Activated CD8-positive, alpha-beta T cell treated with anti-CD3 and anti-CD28 coated beads for 36 hours (primary cell): Measurements from ENCODE around the gene SF3B6. TPM values are rescaled to one million over a fixed set of nuclear protein-coding genes. Genes with fewer than 3 reads are reported as not detected.
"Not testable (repeated sequence)": the region's sequence is repeated elsewhere in the genome, so short reads cannot be mapped to it uniquely, and the experiment has no call there.

ENCODE experiments used
- ATAC-seq: fragments of 200-7000 bp; cut with Tn5 transposase; one replicate; pipeline ENCODE4 v1.10.0; 2021; ENCODE audit warnings: mild to moderate bottlenecking, moderate library complexity
- CTCF ChIA-PET: fragments of 350-600 bp; sonication (Branson Sonifier 250); formaldehyde crosslinking; loops from one replicate; lab custom pipeline; 2021; ENCODE audit warnings: antibody characterized with exemption; lab: Charles Lee
- POLR2A ChIA-PET: fragments of 350-600 bp; sonication (Branson Sonifier 250); formaldehyde crosslinking; loops from one replicate; lab custom pipeline; 2021; ENCODE audit warnings: antibody characterized with exemption; lab: Charles Lee
- DNase-seq: peaks from one replicate; pipeline ENCODE4 v3.0.0-alpha.2; 2020
- H3K27ac Mint-ChIP-seq: one replicate; pipeline ENCODE4 v1.8.0; 2021; ENCODE audit warnings: mild to moderate bottlenecking, mixed read lengths
- H3K27me3 Mint-ChIP-seq: one replicate; pipeline ENCODE4 v1.8.0; 2021; ENCODE audit warnings: mixed read lengths
- H3K36me3 Mint-ChIP-seq: one replicate; pipeline ENCODE4 v1.8.0; 2021; ENCODE audit warnings: low read depth, mixed read lengths
- H3K4me1 Mint-ChIP-seq: one replicate; pipeline ENCODE4 v1.8.0; 2021; ENCODE audit warnings: low read depth, mixed read lengths
- H3K4me3 Mint-ChIP-seq: one replicate; pipeline ENCODE4 v1.8.0; 2021; ENCODE audit warnings: mild to moderate bottlenecking, moderate library complexity, mixed read lengths
- H3K9me3 Mint-ChIP-seq: one replicate; pipeline ENCODE4 v1.8.0; 2021; ENCODE audit warnings: mixed read lengths
- intact Hi-C: fragments of 100-400 bp; cut with micrococcal nuclease; formaldehyde crosslinking; loops from one replicate; pipeline ENCODE4 v1.10.0; 2022
- total RNA-seq, 2 experiments: library from RNA; stranded (reverse); gene quantifications; one replicate each; pipeline ENCODE4 v1.2.3, GENCODE V29; 2021
- TF ChIP-seq, protein P1 (sequence below): fragments of 200-600 bp; IDR thresholded peaks from one replicate; pipeline ENCODE4 v1.8.0; 2022; ENCODE audit warnings: antibody characterized with exemption, mild to moderate bottlenecking

SF3B6 gene
- total RNA-seq, 2 experiments from 2014 or later: 141 to 144 TPM

DNA sequence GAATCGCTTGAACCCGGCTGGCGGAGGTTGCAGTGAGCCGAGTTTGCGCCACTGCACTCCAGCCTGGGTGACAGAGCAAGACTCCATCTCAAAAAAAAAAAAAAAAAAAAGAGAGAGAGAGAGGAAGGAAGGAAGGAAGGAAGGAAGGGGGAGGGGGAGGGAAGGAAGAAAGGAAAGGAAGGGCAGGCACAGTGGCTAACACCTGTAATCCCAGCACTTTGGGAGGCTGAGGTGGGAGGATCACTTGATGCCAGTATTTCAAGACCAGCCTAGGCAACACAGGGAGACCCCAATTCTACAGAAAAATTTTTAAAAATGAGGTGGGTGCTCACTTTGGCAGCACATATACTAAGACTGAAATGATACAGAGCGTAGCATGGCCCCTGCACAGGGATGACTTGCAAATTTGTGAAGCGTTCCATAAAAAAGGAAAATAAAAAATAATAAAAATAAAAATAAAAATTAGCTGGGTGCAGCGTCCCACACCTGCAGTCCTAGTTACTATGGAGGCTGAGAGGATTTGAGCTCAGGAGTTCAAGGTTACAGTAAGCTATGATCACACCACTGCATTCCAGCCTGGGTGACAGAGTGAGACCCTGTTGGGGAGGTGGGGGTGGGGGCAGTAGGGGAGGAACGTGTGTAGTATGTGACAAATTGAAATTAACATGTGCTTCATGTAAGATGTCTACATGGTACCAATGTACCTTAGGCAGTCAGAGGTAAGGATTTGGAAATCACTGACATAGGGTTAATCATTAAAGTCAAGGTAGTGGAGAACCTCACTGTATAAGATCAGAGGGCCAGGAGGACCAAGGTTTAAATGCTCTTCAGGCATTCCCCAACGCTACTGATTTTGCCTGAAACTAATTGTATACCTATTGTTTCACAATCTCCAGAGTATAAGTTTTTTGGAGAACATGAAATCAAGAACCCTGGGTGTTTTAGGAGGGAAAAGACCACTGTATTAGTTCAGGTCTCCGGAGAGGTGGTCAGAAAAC is 30.3 kb downstream of the SF3B6 start:
- no peaks in the 10 kb centered on the region for H3K9me3 Mint-ChIP-seq
- peak overlapping the region; percentile 96 for H3K4me3 Mint-ChIP-seq
- ATAC-seq (no peak), DNase-seq (no peak)
- H3K27me3 Mint-ChIP-seq: no peaks in the 10 kb centered on the region
- H3K4me1 Mint-ChIP-seq: peaks cover 25% of the 10 kb centered on the region
- TF ChIP-seq, protein P1, sequence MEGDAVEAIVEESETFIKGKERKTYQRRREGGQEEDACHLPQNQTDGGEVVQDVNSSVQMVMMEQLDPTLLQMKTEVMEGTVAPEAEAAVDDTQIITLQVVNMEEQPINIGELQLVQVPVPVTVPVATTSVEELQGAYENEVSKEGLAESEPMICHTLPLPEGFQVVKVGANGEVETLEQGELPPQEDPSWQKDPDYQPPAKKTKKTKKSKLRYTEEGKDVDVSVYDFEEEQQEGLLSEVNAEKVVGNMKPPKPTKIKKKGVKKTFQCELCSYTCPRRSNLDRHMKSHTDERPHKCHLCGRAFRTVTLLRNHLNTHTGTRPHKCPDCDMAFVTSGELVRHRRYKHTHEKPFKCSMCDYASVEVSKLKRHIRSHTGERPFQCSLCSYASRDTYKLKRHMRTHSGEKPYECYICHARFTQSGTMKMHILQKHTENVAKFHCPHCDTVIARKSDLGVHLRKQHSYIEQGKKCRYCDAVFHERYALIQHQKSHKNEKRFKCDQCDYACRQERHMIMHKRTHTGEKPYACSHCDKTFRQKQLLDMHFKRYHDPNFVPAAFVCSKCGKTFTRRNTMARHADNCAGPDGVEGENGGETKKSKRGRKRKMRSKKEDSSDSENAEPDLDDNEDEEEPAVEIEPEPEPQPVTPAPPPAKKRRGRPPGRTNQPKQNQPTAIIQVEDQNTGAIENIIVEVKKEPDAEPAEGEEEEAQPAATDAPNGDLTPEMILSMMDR: no peak
- CTCF ChIA-PET: interaction anchor here (2.3 kb wide), 1 partner anchor 38 kb away, joined by 17 read pairs; the partner anchor contains the start of gene TP53I3
- H3K27ac Mint-ChIP-seq: no peak overlapping the region
- POLR2A ChIA-PET: interaction anchor here (0.7 to 1.5 kb wide), 2 partner anchors 31 to 227 kb away, joined by 3 read pairs; partner anchors contain the start of gene SF3B6
- H3K36me3 Mint-ChIP-seq: no peaks in the 10 kb centered on the region
- intact Hi-C loops: no loop called here

DNA sequence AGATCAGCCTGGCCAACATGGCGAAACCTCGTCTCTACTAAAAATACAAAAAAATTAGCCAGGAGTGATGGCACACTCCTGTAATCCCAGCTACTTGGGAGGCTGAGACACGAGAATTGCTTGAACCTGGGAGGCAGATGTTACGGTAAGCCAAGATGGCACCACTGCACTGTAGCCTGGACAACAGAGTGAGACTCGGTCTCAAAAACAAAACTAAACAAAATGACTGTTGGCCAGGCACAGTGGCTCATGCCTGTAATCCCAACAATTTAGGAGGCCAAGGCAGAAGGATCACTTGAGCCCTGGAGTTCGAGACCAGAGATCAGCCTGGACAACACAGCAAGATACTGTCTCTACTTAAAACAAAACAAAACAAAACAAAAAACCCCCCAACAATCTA is 33.0 kb downstream of the SF3B6 start:
- intact Hi-C loops: not testable (repeated sequence)

DNA sequence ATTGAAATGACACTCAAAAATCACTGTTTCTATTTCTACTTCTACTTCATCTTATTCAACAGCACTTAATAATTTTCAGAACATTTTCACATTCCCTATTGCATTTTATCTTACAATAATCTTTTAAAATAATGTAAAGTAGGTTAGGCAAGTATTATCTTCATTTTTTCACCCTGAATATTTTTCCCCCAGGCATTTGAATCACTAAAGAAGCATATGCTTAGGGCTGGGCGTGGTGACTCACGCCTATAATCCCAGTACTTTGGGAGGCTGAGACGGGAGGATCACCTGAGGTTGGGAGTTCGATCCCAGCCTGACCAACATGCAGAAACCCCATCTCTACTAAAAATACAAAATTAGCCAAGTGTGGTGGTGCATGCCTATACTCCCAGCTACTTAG is 35.6 kb downstream of the SF3B6 start:
- TF ChIP-seq, protein P1: no peak
- H3K27ac Mint-ChIP-seq: no peak overlapping the region
- no peaks in the 10 kb centered on the region for H3K9me3 Mint-ChIP-seq
- peaks cover 24% of the 10 kb centered on the region for H3K4me1 Mint-ChIP-seq
- no peaks in the 10 kb centered on the region for H3K27me3 Mint-ChIP-seq
- DNase-seq (no peak), ATAC-seq (no peak)
- intact Hi-C loops: no loop called here
- ChIA-PET POLR2A (no interaction called here), CTCF (interaction anchor here (1.5 kb wide), 1 partner anchor 43 kb away, joined by 3 read pairs; no protein-coding TSS in a partner anchor)
- peaks cover 28% of the 10 kb centered on the region for H3K36me3 Mint-ChIP-seq
- H3K4me3 Mint-ChIP-seq: no peak overlapping the region

More for the DNA sequence above, 33.0 kb downstream of the SF3B6 start:
- CTCF ChIA-PET, H3K9me3 Mint-ChIP-seq, ATAC-seq, H3K4me3 Mint-ChIP-seq, H3K27ac Mint-ChIP-seq, H3K27me3 Mint-ChIP-seq, POLR2A ChIA-PET, DNase-seq: not testable (repeated sequence)
- Mint-ChIP-seq H3K4me1 (peaks cover 25% of the 10 kb centered on the region), H3K36me3 (peaks cover 17% of the 10 kb centered on the region)

DNA sequence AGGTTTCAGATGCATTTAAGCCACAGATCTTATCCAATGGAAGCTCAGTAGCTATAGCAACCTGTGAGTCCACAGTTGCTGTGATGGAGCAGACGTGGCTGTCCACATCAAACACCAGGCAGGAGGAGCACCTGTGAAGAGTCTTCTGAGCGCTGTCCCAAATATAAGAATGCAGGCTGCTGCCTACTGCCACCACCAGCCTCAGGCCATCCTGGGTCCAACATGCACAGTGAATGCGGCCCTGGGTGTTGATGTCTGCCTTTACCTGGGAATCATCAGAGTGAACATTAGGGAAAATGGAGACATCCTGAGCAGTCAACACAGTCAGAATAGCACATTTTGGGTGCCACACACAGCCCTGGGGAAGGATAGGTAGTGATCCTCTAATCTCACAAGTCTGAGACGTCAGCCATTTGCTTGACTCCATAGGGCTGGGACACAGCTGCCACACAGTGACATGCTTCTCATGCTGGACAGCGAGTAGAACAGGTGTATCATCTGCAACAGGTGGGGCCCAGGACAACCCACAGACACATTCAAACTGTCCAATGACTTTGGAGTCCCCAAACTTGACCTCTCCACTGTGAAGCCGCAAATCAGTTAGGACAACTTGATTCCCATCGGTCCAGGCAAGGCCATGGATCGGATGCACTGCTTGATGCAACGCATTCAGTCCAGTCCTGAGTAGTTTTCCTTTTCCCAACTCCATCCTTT is 37.2 kb downstream of the SF3B6 start:
- intact Hi-C loops: no loop called here
- POLR2A ChIA-PET: interaction anchor here (0.7 kb wide), 1 partner anchor 241 kb away, joined by 3 read pairs; no protein-coding TSS in a partner anchor
- no peaks in the 10 kb centered on the region for H3K27me3 Mint-ChIP-seq
- H3K9me3 Mint-ChIP-seq: no peaks in the 10 kb centered on the region
- TF ChIP-seq, protein P1: no peak
- CTCF ChIA-PET: no interaction called here
- peaks cover 28% of the 10 kb centered on the region for H3K36me3 Mint-ChIP-seq
- peaks cover 24% of the 10 kb centered on the region for H3K4me1 Mint-ChIP-seq
- H3K27ac Mint-ChIP-seq: no peak overlapping the region
- H3K4me3 Mint-ChIP-seq: no peak overlapping the region
- DNase-seq (no peak), ATAC-seq (no peak)

DNA sequence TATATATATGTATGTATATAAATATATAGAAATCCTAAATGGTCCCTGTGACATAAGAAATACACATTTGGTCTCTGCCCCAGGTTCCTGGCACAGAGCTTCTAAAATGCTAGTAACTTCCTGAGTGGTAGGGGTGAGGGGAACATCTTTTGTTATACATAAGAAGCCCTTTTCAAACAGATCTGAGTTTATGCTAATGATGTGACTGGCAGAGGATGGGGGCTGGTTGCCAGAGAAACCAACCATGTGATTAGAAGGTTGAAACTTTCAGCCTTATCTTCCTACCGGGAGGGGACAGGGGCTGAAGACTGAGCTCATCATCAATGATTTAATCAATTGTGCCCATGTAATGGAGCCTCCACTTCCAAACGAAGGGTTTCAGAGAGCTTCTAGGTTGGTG is 49.9 kb downstream of the SF3B6 start:
- no peak overlapping the region for H3K4me3 Mint-ChIP-seq
- POLR2A ChIA-PET: interaction anchor here (1.4 kb wide), 1 partner anchor 21 kb away, joined by 5 read pairs; the partner anchor contains the start of gene WDCP
- H3K4me1 Mint-ChIP-seq: peaks cover 3% of the 10 kb centered on the region
- CTCF ChIA-PET: no interaction called here
- no peak for DNase-seq
- H3K27me3 Mint-ChIP-seq: no peaks in the 10 kb centered on the region
- H3K27ac Mint-ChIP-seq: peak overlapping the region; percentile 20
- no peak for ATAC-seq
- no peaks in the 10 kb centered on the region for H3K9me3 Mint-ChIP-seq
- TF ChIP-seq, protein P1: no peak
- H3K36me3 Mint-ChIP-seq: peaks cover 27% of the 10 kb centered on the region
- intact Hi-C loops: no loop called here
